ENCODE measurements around the gene UNC5C. TPM values are rescaled to one million over a fixed set of nuclear protein-coding genes. Genes with fewer than 3 reads are reported as not detected.

UNC5C gene
- total and polyA plus RNA-seq, 10 of the 15 experiments (the other 5 are each of a cell fraction or from before 2014, with no cell fraction given): 0.02 to 2.0 (median 0.15) TPM; not detected in 1

DNA sequence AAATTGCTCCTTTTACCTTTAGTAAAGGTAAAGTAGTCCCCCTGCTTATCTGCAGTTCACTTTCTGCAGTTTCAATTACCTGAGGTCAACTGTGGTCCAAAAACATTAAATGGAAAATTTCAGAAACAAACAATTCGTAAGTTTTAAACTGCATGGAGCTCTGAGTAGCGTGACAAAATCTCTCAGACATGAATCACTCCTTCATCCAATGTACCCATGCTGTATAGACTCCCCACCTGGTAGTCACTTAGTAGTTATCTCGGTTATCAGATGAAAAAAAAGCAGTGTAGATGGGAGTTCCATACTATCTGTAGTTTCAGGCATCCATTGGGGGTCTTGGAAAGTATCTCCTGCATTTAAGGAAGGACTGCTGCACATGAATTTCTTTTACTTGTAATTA, 7.7 kb downstream of the UNC5C start:
- 5% methylated on average over 3 of the region's 3 CpGs for WGBS (ENCODE audit: insufficient coverage, insufficient replicate concordance, low lambda C conversion rate, missing lambda C conversion rate)

DNA sequence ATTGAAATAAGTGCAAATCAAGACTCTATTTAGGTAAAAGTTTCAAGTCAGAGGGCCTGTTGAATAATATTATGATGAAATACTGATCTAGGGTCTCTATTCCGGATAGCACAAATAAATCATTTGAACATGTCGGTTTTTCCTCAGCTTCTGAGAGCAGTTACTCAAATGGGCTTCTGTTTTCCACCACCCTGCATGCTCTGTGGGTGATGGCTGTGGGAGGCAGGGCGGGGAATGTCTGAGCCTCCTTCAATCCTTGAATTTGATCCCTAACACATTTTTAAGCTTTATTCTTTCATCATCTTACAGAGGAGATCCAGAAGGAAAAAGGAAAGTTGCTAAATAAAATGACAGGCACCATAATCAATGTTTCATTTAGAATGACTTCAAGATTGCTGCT, 8.5 kb downstream of the UNC5C start:
- no peaks in the 10 kb centered on the region for H3K79me2 ChIP-seq (ENCODE audit: control insufficient read depth, insufficient read depth, low read length)
- WGBS (ENCODE audit: insufficient coverage, insufficient replicate concordance, low lambda C conversion rate, missing lambda C conversion rate): 0% methylated on average over 3 of the region's 3 CpGs
- H2AFZ ChIP-seq (ENCODE audit: control insufficient read depth, low read depth, low read length): no peak overlapping the region
- no peak for FAIRE-seq
- no peaks in the 10 kb centered on the region for H4K20me1 ChIP-seq (ENCODE audit: control insufficient read depth, insufficient read depth)
- in situ Hi-C loops (cut with MboI) (no loop called here), intact Hi-C loops (cut with micrococcal nuclease; ENCODE audit: unreplicated experiment) (loop anchor here (2.0 to 5.0 kb wide), 2 partner anchors 15 to 178 kb away; no protein-coding TSS in a partner anchor)
- no TSS peak for BruUV-seq (replicated peaks)
- CTCF ChIA-PET: interaction anchor here (1.4 kb wide), 1 partner anchor 30 kb away, joined by 3 read pairs; no protein-coding TSS in a partner anchor
- H3K27ac ChIP-seq (ENCODE audit: control insufficient read depth, insufficient read depth): no peak overlapping the region
- no peak overlapping the region for H3K4me2 ChIP-seq (ENCODE audit: control insufficient read depth, insufficient read depth)
- no peaks in the 10 kb centered on the region for H3K4me1 ChIP-seq (ENCODE audit: control insufficient read depth, insufficient read depth, low read length)
- RAD21 ChIA-PET (ENCODE audit: unreplicated experiment): no interaction called here
- H3K4me3 ChIP-seq: no peak overlapping the region
- no peaks in the 10 kb centered on the region for H3K36me3 ChIP-seq (ENCODE audit: control insufficient read depth in 2 of 2, insufficient read depth in 2 of 2, low read length in 1 of 2)
- no peak overlapping the region for H3K9ac ChIP-seq (ENCODE audit: control insufficient read depth, insufficient read depth, low read length)
- no peaks in the 10 kb centered on the region for H3K27me3 ChIP-seq (replicated peaks in 1 of 2; ENCODE audit: control insufficient read depth in 2 of 2, insufficient read depth in 2 of 2, low read length in 1 of 2)
- POLR2A ChIA-PET: interaction anchor here (0.5 kb wide), 1 partner anchor 659 kb away, joined by 3 read pairs; no protein-coding TSS in a partner anchor
- SMC1A ChIA-PET (ENCODE audit: uncharacterized antibody, unreplicated experiment): interaction anchor here (1.5 to 11.7 kb wide), 2 partner anchors 14 to 60 kb away, joined by 5 to 131 read pairs; no protein-coding TSS in a partner anchor
- ATAC-seq: no peak
- no peak for DNase-seq (ENCODE audit: low read depth, low spot score)
- no peaks in the 10 kb centered on the region for H3K9me3 ChIP-seq (replicated peaks; ENCODE audit: control insufficient read depth, insufficient read depth, low read length)
- TF ChIP-seq, protein P1, sequence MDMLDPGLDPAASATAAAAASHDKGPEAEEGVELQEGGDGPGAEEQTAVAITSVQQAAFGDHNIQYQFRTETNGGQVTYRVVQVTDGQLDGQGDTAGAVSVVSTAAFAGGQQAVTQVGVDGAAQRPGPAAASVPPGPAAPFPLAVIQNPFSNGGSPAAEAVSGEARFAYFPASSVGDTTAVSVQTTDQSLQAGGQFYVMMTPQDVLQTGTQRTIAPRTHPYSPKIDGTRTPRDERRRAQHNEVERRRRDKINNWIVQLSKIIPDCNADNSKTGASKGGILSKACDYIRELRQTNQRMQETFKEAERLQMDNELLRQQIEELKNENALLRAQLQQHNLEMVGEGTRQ (IDR thresholded peaks at IDR 0.05; ENCODE audit: borderline replicate concordance, low read depth, low read length): no peak
- TF ChIP-seq MEF2A (IDR thresholded peaks at IDR 0.05; ENCODE audit: insufficient read depth, low read depth, low read length) (no peak), SUPT20H (IDR thresholded peaks at IDR 0.05; ENCODE audit: borderline replicate concordance, control insufficient read depth, low read depth, low read length) (no peak), HDAC6 (IDR thresholded peaks at IDR 0.05; ENCODE audit: unreplicated experiment) (no peak), HDAC2 (IDR thresholded peaks at IDR 0.05) (no peak), SPI1 (IDR thresholded peaks at IDR 0.05; ENCODE audit: borderline replicate concordance, insufficient read depth, low read depth, low read length) (no peak), EED (IDR thresholded peaks at IDR 0.05; ENCODE audit: low read depth) (no peak), HDGF (IDR thresholded peaks at IDR 0.05) (no peak), RBBP5 (conservative IDR thresholded peaks at IDR 0.05) (no peak)
- TF ChIP-seq, protein P2, sequence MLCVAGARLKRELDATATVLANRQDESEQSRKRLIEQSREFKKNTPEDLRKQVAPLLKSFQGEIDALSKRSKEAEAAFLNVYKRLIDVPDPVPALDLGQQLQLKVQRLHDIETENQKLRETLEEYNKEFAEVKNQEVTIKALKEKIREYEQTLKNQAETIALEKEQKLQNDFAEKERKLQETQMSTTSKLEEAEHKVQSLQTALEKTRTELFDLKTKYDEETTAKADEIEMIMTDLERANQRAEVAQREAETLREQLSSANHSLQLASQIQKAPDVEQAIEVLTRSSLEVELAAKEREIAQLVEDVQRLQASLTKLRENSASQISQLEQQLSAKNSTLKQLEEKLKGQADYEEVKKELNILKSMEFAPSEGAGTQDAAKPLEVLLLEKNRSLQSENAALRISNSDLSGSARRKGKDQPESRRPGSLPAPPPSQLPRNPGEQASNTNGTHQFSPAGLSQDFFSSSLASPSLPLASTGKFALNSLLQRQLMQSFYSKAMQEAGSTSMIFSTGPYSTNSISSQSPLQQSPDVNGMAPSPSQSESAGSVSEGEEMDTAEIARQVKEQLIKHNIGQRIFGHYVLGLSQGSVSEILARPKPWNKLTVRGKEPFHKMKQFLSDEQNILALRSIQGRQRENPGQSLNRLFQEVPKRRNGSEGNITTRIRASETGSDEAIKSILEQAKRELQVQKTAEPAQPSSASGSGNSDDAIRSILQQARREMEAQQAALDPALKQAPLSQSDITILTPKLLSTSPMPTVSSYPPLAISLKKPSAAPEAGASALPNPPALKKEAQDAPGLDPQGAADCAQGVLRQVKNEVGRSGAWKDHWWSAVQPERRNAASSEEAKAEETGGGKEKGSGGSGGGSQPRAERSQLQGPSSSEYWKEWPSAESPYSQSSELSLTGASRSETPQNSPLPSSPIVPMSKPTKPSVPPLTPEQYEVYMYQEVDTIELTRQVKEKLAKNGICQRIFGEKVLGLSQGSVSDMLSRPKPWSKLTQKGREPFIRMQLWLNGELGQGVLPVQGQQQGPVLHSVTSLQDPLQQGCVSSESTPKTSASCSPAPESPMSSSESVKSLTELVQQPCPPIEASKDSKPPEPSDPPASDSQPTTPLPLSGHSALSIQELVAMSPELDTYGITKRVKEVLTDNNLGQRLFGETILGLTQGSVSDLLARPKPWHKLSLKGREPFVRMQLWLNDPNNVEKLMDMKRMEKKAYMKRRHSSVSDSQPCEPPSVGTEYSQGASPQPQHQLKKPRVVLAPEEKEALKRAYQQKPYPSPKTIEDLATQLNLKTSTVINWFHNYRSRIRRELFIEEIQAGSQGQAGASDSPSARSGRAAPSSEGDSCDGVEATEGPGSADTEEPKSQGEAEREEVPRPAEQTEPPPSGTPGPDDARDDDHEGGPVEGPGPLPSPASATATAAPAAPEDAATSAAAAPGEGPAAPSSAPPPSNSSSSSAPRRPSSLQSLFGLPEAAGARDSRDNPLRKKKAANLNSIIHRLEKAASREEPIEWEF (IDR thresholded peaks at IDR 0.05; ENCODE audit: insufficient replicate concordance, low read depth, low read length): no peak

More for the DNA sequence above, 7.7 kb downstream of the UNC5C start:
- in situ Hi-C loops (cut with MboI) (no loop called here), intact Hi-C loops (cut with micrococcal nuclease; ENCODE audit: unreplicated experiment) (loop anchor here (1.0 to 5.0 kb wide), 3 partner anchors 8 to 179 kb away; no protein-coding TSS in a partner anchor)
- no peak overlapping the region for H3K27ac ChIP-seq (ENCODE audit: control insufficient read depth, insufficient read depth)
- DNase-seq (ENCODE audit: low read depth, low spot score) (no peak), ATAC-seq (peak; percentile 40), FAIRE-seq (no peak)
- ChIA-PET SMC1A (ENCODE audit: uncharacterized antibody, unreplicated experiment) (interaction anchor here (1.5 to 11.7 kb wide), 4 partner anchors 8 to 59 kb away, joined by 5 to 131 read pairs (median 48); no protein-coding TSS in a partner anchor), POLR2A (no interaction called here), CTCF (interaction anchor here (4.8 kb wide), 1 partner anchor 17 kb away, joined by 32 read pairs; no protein-coding TSS in a partner anchor), RAD21 (ENCODE audit: unreplicated experiment) (interaction anchor here (3.5 to 4.7 kb wide), 2 partner anchors 13 to 30 kb away, joined by 13 to 63 read pairs; no protein-coding TSS in a partner anchor)
- H3K4me3 ChIP-seq: no peak overlapping the region
- no peaks in the 10 kb centered on the region for H4K20me1 ChIP-seq (ENCODE audit: control insufficient read depth, insufficient read depth)
- H2AFZ ChIP-seq (ENCODE audit: control insufficient read depth, low read depth, low read length): no peak overlapping the region
- no peaks in the 10 kb centered on the region for H3K4me1 ChIP-seq (ENCODE audit: control insufficient read depth, insufficient read depth, low read length)
- H3K79me2 ChIP-seq (ENCODE audit: control insufficient read depth, insufficient read depth, low read length): no peaks in the 10 kb centered on the region
- H3K9me3 ChIP-seq (replicated peaks; ENCODE audit: control insufficient read depth, insufficient read depth, low read length): no peaks in the 10 kb centered on the region
- TF ChIP-seq NRF1 (conservative IDR thresholded peaks at IDR 0.05; ENCODE audit: low read depth, low read length) (no peak), ZNF24 (IDR thresholded peaks at IDR 0.05) (0 out of 2 replicates have a peak, but pooled peaks have one; percentile 61)
- no peak overlapping the region for H3K4me2 ChIP-seq (ENCODE audit: control insufficient read depth, insufficient read depth)
- H3K9ac ChIP-seq (ENCODE audit: control insufficient read depth, insufficient read depth, low read length): no peak overlapping the region
- no TSS peak for BruUV-seq (replicated peaks)
- no peaks in the 10 kb centered on the region for H3K36me3 ChIP-seq (ENCODE audit: control insufficient read depth in 2 of 2, insufficient read depth in 2 of 2, low read length in 1 of 2)
- H3K27me3 ChIP-seq (replicated peaks in 1 of 2; ENCODE audit: control insufficient read depth in 2 of 2, insufficient read depth in 2 of 2, low read length in 1 of 2): no peaks in the 10 kb centered on the region

Measured in GM12878 (cell line).